Mucosa of rectum (tissue), 2 donors: ENCODE data around the gene GOLGA6L2.

ENCODE experiments used
- H3K27ac ChIP-seq, 2 donors: one replicate each; pipeline ENCODE4 v1.7.0; 2013; ENCODE audit warnings: inconsistent platforms in 2 of 2, low read depth in 2 of 2, low read length in 2 of 2
- H3K27me3 ChIP-seq, 2 donors: one replicate each; pipeline ENCODE4 v1.7.0; 2013; ENCODE audit warnings: low read length in 2 of 2; ENCODE audit not compliant: control insufficient read depth in 2 of 2, insufficient read depth in 2 of 2
- H3K36me3 ChIP-seq, 2 donors: one replicate each; pipeline ENCODE4 v1.7.0; 2013; ENCODE audit warnings: low read length in 2 of 2; ENCODE audit not compliant: control insufficient read depth in 2 of 2, insufficient read depth in 2 of 2
- H3K4me1 ChIP-seq, 2 donors: one replicate each; pipeline ENCODE4 v1.7.0; 2013; ENCODE audit warnings: low read length in 2 of 2, mild to moderate bottlenecking in 1 of 2; ENCODE audit not compliant: control insufficient read depth in 2 of 2, insufficient read depth in 2 of 2
- H3K4me3 ChIP-seq, 2 donors: one replicate each; pipeline ENCODE4 v1.7.0; 2013; ENCODE audit warnings: low read length in 2 of 2
- H3K9ac ChIP-seq, 2 donors: one replicate each; pipeline ENCODE4 v1.7.0; 2013; ENCODE audit warnings: low read length in 2 of 2, low read depth in 1 of 2, mild to moderate bottlenecking in 1 of 2
- H3K9me3 ChIP-seq, 2 donors: one replicate each; pipeline ENCODE4 v1.7.0; 2013; ENCODE audit warnings: low read length in 2 of 2; ENCODE audit not compliant: control insufficient read depth in 2 of 2
- donor health status: healthy.
- donor health status: Normal muscosa, but diverticular disease.

GOLGA6L2 gene

DNA sequence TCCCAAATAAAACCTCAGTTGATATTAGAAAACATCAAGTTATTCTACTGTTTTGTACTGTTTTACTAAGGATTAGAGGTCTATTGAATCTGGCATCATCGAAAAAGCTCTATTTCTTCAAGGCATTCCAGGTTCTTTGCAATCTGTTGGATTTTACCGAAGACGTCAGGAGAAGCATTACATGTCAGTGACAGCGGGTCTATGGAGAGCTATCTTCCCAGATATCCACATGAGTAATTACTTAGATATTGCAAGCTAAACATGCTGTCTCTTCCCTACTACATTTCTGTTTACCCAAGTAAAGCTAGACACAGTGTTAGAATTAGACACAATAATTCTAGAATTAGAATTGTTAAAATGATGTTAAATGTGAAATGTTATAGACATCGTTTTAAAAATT lies 10.8 kb upstream of the GOLGA6L2 start:
- Histone ChIP-seq H3K36me3 (no peaks in the 10 kb centered on the region), H3K27me3 (no peaks in the 10 kb centered on the region), H3K4me1 (no peaks in the 10 kb centered on the region), H3K9me3 (no peaks in the 10 kb centered on the region), H3K27ac (no peak overlapping the region), H3K9ac (no peak overlapping the region), H3K4me3 (no peak overlapping the region)

DNA sequence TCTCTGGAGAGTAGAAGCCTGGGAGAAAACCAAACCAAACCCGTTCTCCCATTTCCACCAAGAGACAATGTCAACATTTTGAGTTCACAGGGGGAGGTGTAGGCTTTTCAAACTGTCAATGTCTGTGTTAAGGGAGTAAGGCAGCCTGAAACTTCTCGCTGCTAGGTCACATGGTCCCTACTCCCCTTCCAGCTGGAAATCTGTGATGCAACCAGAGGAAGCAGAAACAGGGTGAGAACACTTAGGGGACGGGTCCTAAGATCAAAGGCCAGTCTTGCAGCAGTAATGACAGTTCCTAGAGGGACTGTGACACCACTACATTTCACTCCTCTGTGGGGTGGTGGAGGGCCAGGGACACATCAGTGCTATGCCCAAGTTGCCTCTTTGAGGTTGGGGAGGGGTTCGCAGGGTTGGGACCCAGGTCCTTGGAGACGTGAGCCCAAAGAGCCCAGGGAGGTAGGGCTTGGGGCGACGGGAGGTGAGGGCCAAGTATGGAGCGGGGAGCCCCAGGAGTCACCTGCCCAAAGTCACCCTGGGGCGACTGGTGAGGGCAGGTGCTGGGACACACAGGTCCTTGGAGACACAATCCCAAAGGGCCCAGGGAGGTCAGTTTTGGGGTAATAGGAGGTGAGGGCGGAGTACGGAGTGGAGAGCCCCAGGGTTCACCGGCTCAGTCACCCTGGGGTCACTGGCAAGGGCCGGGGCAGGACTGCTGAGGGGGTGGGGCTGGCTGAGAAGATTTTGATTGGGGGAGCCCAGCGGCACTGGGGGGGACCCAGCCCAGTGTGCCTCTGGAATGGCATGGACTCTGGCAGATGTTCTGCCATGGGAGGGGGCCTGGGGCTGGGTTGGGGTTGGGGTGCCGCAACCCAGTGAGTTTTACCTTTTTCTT lies 582 bp downstream of the GOLGA6L2 start:
- no peaks in the 10 kb centered on the region for H3K27me3 ChIP-seq
- H3K9ac ChIP-seq: no peak overlapping the region
- no peaks in the 10 kb centered on the region for H3K9me3 ChIP-seq
- no peak overlapping the region for H3K4me3 ChIP-seq
- H3K27ac ChIP-seq: no peak overlapping the region
- no peaks in the 10 kb centered on the region for H3K36me3 ChIP-seq
- H3K4me1 ChIP-seq: no peaks in the 10 kb centered on the region

DNA sequence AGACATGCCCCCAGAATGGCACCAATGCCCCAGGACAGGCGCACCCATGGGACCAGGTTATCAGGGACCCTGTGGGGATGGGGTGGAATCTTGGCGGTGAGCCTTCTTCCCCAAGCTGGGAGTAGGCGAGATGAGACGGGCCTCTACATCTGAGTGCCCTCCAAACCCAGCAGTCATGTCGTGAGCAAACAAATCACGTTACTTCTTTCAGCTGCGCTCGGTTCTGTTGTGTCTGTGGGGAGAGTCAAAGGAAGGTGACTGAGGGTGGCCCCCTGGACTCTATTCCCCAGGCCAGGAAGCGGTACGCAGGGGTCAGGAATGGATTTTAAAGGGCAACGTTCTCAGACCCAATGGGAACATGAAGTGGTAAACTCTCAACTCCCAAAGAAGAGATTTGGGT lies 2.8 kb downstream of the GOLGA6L2 start:
- H3K36me3 ChIP-seq: no peaks in the 10 kb centered on the region
- H3K4me3 ChIP-seq: no peak overlapping the region
- H3K9me3 ChIP-seq: no peaks in the 10 kb centered on the region

DNA sequence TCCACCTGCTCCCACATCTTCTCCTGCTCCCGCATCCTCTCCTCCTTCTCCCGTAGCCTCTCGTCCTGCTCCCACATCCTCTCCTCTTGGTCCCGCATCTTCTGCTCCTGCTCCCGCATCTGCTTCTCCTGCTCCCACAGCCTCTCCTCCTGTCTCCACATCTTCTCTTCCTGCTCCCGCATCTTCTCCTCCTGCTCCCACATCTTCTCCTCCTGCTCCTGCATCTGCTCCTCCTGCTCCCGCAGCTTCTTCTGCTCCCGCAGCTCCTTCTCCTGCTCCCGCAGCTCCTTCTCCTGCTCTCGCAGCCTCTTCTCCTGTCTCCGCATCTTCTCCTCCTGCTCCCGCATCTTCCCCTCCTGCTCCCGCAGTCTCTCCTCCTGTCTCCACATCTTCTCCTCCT lies 5.8 kb downstream of the GOLGA6L2 start:
- H3K4me3 ChIP-seq: no peak overlapping the region
- H3K9me3 ChIP-seq: no peaks in the 10 kb centered on the region
- no peak overlapping the region for H3K9ac ChIP-seq
- no peak overlapping the region for H3K27ac ChIP-seq
- no peaks in the 10 kb centered on the region for H3K36me3 ChIP-seq
- no peaks in the 10 kb centered on the region for H3K27me3 ChIP-seq
- H3K4me1 ChIP-seq: peaks cover 3 to 11% of the 10 kb centered on the region in 2 donors

More for the DNA sequence above, 2.8 kb downstream of the GOLGA6L2 start:
- Histone ChIP-seq H3K9ac (no peak overlapping the region), H3K27me3 (no peaks in the 10 kb centered on the region), H3K27ac (no peak overlapping the region), H3K4me1 (peaks cover 3% of the 10 kb centered on the region in 2 donors)

DNA sequence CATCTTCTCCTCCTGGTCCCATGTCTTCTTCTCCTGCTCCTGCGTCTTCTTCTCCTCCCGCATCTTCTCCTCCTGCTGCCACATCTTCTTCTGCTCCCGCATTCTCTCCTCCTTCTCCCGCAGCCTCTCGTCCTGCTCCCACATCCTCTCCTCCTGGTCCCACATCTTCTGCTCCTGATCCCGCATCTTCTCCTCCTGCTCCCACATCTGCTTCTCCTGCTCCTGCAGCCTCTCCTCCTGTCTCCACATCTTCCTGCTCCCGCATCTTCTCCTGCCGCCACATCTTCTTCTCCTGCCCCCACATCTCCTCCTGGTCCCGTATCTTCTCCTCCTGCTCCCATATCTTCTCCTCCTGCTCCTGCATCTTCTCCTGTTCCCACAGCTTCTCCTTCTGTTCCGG lies 6.4 kb downstream of the GOLGA6L2 start:
- H3K36me3 ChIP-seq: no peaks in the 10 kb centered on the region
- H3K9me3 ChIP-seq: no peaks in the 10 kb centered on the region
- no peak overlapping the region for H3K27ac ChIP-seq
- H3K9ac ChIP-seq: no peak overlapping the region
- no peak overlapping the region for H3K4me3 ChIP-seq
- no peaks in the 10 kb centered on the region for H3K27me3 ChIP-seq
- H3K4me1 ChIP-seq: peaks cover 3 to 11% of the 10 kb centered on the region in 2 donors

DNA sequence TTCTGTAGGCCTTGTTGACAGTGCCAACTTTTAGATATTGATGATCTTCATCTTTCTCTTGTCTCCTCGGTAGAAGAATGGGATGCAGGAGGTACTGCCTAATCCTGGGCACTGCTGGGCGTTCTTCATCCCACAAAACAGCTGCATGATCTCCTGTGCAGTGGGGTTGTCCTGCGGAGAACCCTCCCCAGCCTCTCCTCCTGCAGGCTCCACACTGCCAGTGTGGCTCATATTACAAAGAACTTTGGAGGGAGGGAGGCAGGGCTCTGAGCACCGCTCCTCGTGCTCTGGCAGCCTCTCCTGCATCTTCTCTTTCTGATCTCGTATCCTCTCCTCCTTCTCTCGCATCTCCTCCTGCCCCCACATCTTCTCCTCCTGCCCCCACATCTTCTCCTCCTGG lies 7.5 kb downstream of the GOLGA6L2 start:
- peaks cover 3 to 12% of the 10 kb centered on the region in 2 donors for H3K4me1 ChIP-seq
- no peak overlapping the region for H3K9ac ChIP-seq
- H3K9me3 ChIP-seq: no peaks in the 10 kb centered on the region

DNA sequence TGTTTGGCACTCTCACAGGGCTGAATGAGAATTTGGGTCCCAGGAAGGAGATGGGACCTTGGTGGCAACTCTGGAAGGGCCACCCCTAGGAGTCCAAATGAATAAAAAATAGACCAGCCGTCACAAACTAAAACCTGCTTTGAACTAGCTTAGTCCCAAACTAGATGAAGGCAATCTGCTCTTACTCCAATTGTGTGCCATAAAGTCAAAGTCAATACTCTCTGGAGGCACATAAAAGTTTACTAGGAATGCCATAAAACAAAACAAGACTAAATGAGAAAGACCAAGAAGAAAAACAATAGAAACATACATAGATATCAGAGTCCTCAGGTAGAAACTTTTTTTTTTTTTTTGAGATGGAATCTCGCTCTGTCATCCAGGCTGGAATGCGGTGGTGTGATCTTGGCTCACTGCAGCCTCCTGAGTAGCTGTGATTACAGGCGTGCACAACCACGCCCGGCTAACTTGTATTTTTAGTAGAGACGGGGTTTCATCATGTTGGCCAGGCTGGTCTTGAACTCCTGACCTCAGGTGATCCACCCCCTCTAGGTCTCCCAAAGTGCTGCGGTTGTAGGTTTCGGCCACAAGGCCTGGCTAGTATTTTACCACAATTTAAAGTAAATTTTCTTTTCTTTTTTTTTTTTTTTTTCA lies 8.1 kb downstream of the GOLGA6L2 start:
- Histone ChIP-seq H3K9ac (no peak overlapping the region), H3K27me3 (no peaks in the 10 kb centered on the region)

More for the DNA sequence above, 7.5 kb downstream of the GOLGA6L2 start:
- H3K27me3 ChIP-seq: no peaks in the 10 kb centered on the region
- no peaks in the 10 kb centered on the region for H3K36me3 ChIP-seq
- H3K27ac ChIP-seq: no peak overlapping the region
- no peak overlapping the region for H3K4me3 ChIP-seq

DNA sequence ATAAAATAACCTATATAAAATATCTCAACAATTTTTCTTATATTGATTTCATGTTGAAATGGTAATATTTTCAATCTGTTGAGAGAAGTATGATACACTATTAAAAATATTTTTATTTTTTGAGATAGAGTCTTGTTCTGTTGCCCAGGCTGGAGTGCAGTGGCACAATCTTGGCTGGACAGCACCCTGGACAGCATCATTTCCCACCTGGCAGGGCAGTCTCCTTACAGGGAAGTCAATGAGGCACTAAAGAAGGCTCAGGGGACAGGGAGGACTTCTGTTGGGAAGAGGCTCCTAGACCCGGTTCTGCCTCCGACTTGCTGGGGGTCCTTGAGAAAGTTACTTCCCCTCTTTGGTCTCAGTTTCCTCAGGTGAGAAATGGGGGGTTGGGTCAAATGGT lies 9.4 kb downstream of the GOLGA6L2 start:
- Histone ChIP-seq H3K9me3 (no peaks in the 10 kb centered on the region), H3K27me3 (no peaks in the 10 kb centered on the region), H3K9ac (no peak overlapping the region), H3K4me3 (no peak overlapping the region), H3K36me3 (no peaks in the 10 kb centered on the region), H3K4me1 (peaks cover 3 to 16% of the 10 kb centered on the region in 2 donors), H3K27ac (no peak overlapping the region)

More for the DNA sequence above, 8.1 kb downstream of the GOLGA6L2 start:
- Histone ChIP-seq H3K36me3 (no peaks in the 10 kb centered on the region), H3K4me1 (peaks cover 3 to 16% of the 10 kb centered on the region in 2 donors), H3K4me3 (no peak overlapping the region), H3K27ac (peak overlapping the region; percentile 24 to 49), H3K9me3 (no peaks in the 10 kb centered on the region)

DNA sequence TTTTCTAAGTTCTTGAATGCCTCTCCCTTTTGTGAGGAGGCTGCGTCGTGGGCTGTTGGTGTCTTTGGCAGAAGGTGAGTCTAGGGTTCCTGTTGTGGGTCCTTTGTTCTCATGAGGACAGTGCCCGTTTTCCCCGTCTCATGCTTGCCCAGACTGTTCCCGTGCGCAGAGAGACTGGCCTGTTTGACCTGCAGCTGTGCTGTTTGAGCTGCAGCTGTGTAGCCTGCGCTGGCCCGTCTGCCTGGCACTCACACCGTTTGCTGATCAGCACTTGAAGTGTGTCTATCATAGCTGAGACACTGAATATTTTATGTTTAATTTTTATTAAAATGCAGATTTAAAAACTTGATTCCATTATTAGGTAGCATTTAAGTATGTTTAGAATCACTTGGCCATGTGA lies 9.9 kb downstream of the GOLGA6L2 start:
- no peak overlapping the region for H3K4me3 ChIP-seq
- H3K36me3 ChIP-seq: no peaks in the 10 kb centered on the region
- no peaks in the 10 kb centered on the region for H3K9me3 ChIP-seq
- peaks cover 3 to 16% of the 10 kb centered on the region in 2 donors for H3K4me1 ChIP-seq
- H3K9ac ChIP-seq: no peak overlapping the region
- no peaks in the 10 kb centered on the region for H3K27me3 ChIP-seq
- no peak overlapping the region for H3K27ac ChIP-seq

DNA sequence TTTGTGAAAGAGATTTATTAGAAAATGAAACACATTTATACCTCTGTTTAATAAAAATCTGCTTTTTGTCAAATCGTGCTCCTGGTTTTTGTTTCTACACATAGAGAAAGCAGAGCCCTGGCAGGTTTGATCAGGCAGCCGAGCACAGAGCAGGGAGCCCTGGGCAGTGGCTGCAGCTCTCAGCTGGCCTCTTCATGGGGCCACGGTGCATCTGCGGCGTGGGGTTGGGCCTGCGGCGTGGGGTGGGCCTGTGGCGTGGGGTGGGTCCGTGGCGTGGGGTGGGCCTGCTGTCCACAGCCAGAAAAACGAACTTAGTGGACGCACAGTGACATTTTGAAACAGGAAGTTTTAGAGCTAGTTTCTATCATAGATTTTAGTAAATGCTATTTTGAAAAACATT lies 10.6 kb downstream of the GOLGA6L2 start:
- no peak overlapping the region for H3K4me3 ChIP-seq
- no peak overlapping the region for H3K9ac ChIP-seq
- no peaks in the 10 kb centered on the region for H3K27me3 ChIP-seq
- H3K27ac ChIP-seq: no peak overlapping the region
- H3K9me3 ChIP-seq: no peaks in the 10 kb centered on the region
- H3K4me1 ChIP-seq: peaks cover 3 to 16% of the 10 kb centered on the region in 2 donors
- H3K36me3 ChIP-seq: no peaks in the 10 kb centered on the region
